Neural cell (in vitro differentiated cells): ENCODE results near the gene APH1B. TPM values are rescaled to one million over a fixed set of nuclear protein-coding genes. Genes with fewer than 3 reads are reported as not detected.

Experiments
- H2AFZ ChIP-seq: fragments of 200-600, 300-800 bp; sonication (generic), shearing (Covaris generic); 2 replicates; pipeline ENCODE4 v1.6.0; 2014; ENCODE audit warnings: low read depth, mild to moderate bottlenecking, antibody characterized with exemption, low read length, moderate library complexity
- H3F3A ChIP-seq: fragments of 200-600 bp; shearing (Covaris generic); 2 replicates; pipeline ENCODE4 v1.6.1; 2016; ENCODE audit warnings: mild to moderate bottlenecking, moderate library complexity, mixed read lengths, antibody characterized with exemption, low read length; ENCODE audit not compliant: insufficient read depth, poor library complexity, severe bottlenecking
- H3K27ac ChIP-seq: fragments of 200-600, 300-800 bp; sonication (generic), shearing (Covaris generic); 2 replicates; pipeline ENCODE4 v1.5.1; 2014; ENCODE audit warnings: mild to moderate bottlenecking, low read length, moderate library complexity
- H3K27me3 ChIP-seq: fragments of 300-800, 200-600 bp; sonication (generic), shearing (Covaris generic); 2 replicates; pipeline ENCODE4 v1.6.0; 2014; ENCODE audit warnings: mild to moderate bottlenecking, low read depth, low read length, moderate library complexity; ENCODE audit not compliant: insufficient read depth
- H3K36me3 ChIP-seq: fragments of 300-800, 200-600 bp; sonication (generic), shearing (Covaris generic); 2 replicates; pipeline ENCODE4 v1.5.1; 2014; ENCODE audit warnings: mild to moderate bottlenecking, antibody characterized with exemption, low read length, moderate library complexity; ENCODE audit not compliant: insufficient read depth
- H3K4me2 ChIP-seq: fragments of 300-800, 200-600 bp; sonication (generic), shearing (Covaris generic); 2 replicates; pipeline ENCODE4 v1.6.0; 2014; ENCODE audit warnings: mild to moderate bottlenecking, low read length
- H3K4me3 ChIP-seq: fragments of 300-800, 200-600 bp; sonication (generic), shearing (Covaris generic); 2 replicates; pipeline ENCODE4 v1.5.1; 2014; ENCODE audit warnings: mild to moderate bottlenecking, low read length, moderate library complexity
- H3K79me2 ChIP-seq: fragments of 200-600 bp; shearing (Covaris generic); replicated peaks from 2 replicates; pipeline ENCODE4 v1.6.0; 2014; ENCODE audit warnings: mild to moderate bottlenecking, low read length, moderate library complexity; ENCODE audit not compliant: insufficient read depth
- H3K9ac ChIP-seq: fragments of 300-800, 200-600 bp; sonication (generic), shearing (Covaris generic); 2 replicates; pipeline ENCODE4 v1.6.1; 2016; ENCODE audit warnings: mild to moderate bottlenecking, low read length, mixed read lengths
- H3K9me2 ChIP-seq: fragments of 200-600 bp; shearing (Covaris generic); 2 replicates; pipeline ENCODE4 v1.6.1; 2016; ENCODE audit warnings: mild to moderate bottlenecking, low read length, mixed read lengths; ENCODE audit not compliant: insufficient read depth
- H3K9me3 ChIP-seq: fragments of 200-600, 300-800 bp; sonication (generic), shearing (Covaris generic); 2 replicates; pipeline ENCODE4 v1.6.1; 2016; ENCODE audit warnings: mild to moderate bottlenecking, mixed run types, low read length, moderate library complexity, mixed read lengths
- H4K20me1 ChIP-seq: fragments of 200-600 bp; shearing (Covaris generic); 2 replicates; pipeline ENCODE4 v1.6.1; 2016; ENCODE audit warnings: mild to moderate bottlenecking, mixed run types; ENCODE audit not compliant: insufficient read depth
- CTCF ChIP-seq: fragments of 450-650 bp; IDR thresholded peaks from 2 replicates; pipeline ENCODE4 v1.5.1; 2014; ENCODE audit warnings: antibody characterized with exemption, mild to moderate bottlenecking, moderate library complexity; ENCODE audit not compliant: poor library complexity, severe bottlenecking
- EP300 ChIP-seq: fragments of 450-650 bp; conservative IDR thresholded peaks from 2 replicates; pipeline ENCODE4 v1.6.1; 2014; ENCODE audit warnings: antibody characterized with exemption, mild to moderate bottlenecking, moderate library complexity; ENCODE audit not compliant: poor library complexity, severe bottlenecking
- EZH2 ChIP-seq: fragments of 200-600, 300-800 bp; shearing (Covaris generic), sonication (generic); IDR thresholded peaks from 2 replicates; pipeline ENCODE4 v1.6.1; 2014; ENCODE audit warnings: antibody characterized with exemption, low read length, borderline replicate concordance, mild to moderate bottlenecking; ENCODE audit not compliant: insufficient read depth, poor library complexity, severe bottlenecking
- MXI1 ChIP-seq: fragments of 450-650 bp; conservative IDR thresholded peaks from 2 replicates; pipeline ENCODE4 v1.6.1; 2014; ENCODE audit warnings: antibody characterized with exemption, mild to moderate bottlenecking; ENCODE audit not compliant: poor library complexity, severe bottlenecking
- POLR2AphosphoS5 ChIP-seq: IDR thresholded peaks from 2 replicates; pipeline ENCODE4 v1.6.1; 2012
- RAD21 ChIP-seq: fragments of 450-650 bp; conservative IDR thresholded peaks from 2 replicates; pipeline ENCODE4 v1.6.1; 2014; ENCODE audit warnings: antibody characterized with exemption, mild to moderate bottlenecking, moderate library complexity
- SMC3 ChIP-seq: fragments of 450-650 bp; conservative IDR thresholded peaks from 2 replicates; pipeline ENCODE4 v1.6.1; 2014; ENCODE audit warnings: antibody characterized with exemption, mild to moderate bottlenecking, moderate library complexity; ENCODE audit not compliant: poor library complexity
- TAF1 ChIP-seq: IDR thresholded peaks from 2 replicates; pipeline ENCODE4 v1.6.1; 2012; ENCODE audit warnings: low read depth
- polyA plus RNA-seq: library from polyadenylated mRNA; depleted of rRNA; stranded (reverse); fragments of >200 nt; gene quantifications from 2 replicates; pipeline ENCODE4 v1.2.3, GENCODE V29; 2014
- TF ChIP-seq, protein P1 (sequence below): IDR thresholded peaks from 2 replicates; pipeline ENCODE4 v1.6.1; 2012; ENCODE audit warnings: borderline replicate concordance

APH1B gene
- polyA plus RNA-seq, 1 donor from 2014 or later, result 14.6 TPM

GRCh38 chr15:63243776-63244175 lies 33.6 kb upstream of the APH1B start:
- no peaks in the 10 kb centered on the region for H3K27me3 ChIP-seq
- H3K27ac ChIP-seq, result no peak overlapping the region
- peaks cover 30% of the 10 kb centered on the region for H3K79me2 ChIP-seq
- H3K9ac ChIP-seq, result no peak overlapping the region
- no peaks in the 10 kb centered on the region for H3F3A ChIP-seq
- TF ChIP-seq EP300 (no peak), TAF1 (no peak), POLR2AphosphoS5 (no peak), CTCF (no peak), MXI1 (no peak), EZH2 (no peak), SMC3 (no peak), RAD21 (no peak)
- TF ChIP-seq, protein P1, sequence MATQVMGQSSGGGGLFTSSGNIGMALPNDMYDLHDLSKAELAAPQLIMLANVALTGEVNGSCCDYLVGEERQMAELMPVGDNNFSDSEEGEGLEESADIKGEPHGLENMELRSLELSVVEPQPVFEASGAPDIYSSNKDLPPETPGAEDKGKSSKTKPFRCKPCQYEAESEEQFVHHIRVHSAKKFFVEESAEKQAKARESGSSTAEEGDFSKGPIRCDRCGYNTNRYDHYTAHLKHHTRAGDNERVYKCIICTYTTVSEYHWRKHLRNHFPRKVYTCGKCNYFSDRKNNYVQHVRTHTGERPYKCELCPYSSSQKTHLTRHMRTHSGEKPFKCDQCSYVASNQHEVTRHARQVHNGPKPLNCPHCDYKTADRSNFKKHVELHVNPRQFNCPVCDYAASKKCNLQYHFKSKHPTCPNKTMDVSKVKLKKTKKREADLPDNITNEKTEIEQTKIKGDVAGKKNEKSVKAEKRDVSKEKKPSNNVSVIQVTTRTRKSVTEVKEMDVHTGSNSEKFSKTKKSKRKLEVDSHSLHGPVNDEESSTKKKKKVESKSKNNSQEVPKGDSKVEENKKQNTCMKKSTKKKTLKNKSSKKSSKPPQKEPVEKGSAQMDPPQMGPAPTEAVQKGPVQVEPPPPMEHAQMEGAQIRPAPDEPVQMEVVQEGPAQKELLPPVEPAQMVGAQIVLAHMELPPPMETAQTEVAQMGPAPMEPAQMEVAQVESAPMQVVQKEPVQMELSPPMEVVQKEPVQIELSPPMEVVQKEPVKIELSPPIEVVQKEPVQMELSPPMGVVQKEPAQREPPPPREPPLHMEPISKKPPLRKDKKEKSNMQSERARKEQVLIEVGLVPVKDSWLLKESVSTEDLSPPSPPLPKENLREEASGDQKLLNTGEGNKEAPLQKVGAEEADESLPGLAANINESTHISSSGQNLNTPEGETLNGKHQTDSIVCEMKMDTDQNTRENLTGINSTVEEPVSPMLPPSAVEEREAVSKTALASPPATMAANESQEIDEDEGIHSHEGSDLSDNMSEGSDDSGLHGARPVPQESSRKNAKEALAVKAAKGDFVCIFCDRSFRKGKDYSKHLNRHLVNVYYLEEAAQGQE, result no peak
- H3K36me3 ChIP-seq, result peaks cover 6% of the 10 kb centered on the region
- no peak overlapping the region for H3K4me3 ChIP-seq
- H3K4me2 ChIP-seq, result no peak overlapping the region
- H3K9me3 ChIP-seq, result no peaks in the 10 kb centered on the region
- no peak overlapping the region for H2AFZ ChIP-seq
- no peaks in the 10 kb centered on the region for H4K20me1 ChIP-seq
- no peaks in the 10 kb centered on the region for H3K9me2 ChIP-seq

DNA sequence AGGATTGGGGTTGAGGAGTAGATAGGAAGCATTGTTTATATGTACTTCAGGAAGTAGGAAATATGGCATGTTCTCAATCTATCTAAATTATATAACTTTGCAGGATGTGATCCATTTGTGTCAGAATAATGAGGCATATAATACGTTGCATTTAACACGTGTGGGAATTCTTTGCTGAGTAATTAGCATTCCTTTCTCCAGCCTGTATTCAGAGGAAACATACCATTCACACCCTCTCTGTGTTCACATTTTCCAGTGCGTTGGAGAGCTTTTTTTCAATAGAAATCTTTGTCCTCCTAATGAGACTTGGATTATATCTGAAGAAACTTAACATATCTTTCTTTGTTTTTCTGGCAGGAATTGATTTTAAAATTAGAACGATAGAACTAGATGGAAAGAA lies 33.0 kb upstream of the APH1B start:
- Histone ChIP-seq H3K27me3 (no peaks in the 10 kb centered on the region), H3K9ac (no peak overlapping the region), H3K4me2 (no peak overlapping the region), H2AFZ (no peak overlapping the region), H4K20me1 (no peaks in the 10 kb centered on the region), H3K79me2 (peaks cover 26% of the 10 kb centered on the region), H3F3A (no peaks in the 10 kb centered on the region), H3K9me3 (no peaks in the 10 kb centered on the region), H3K4me3 (no peak overlapping the region), H3K9me2 (no peaks in the 10 kb centered on the region), H3K36me3 (peaks cover 6% of the 10 kb centered on the region), H3K27ac (no peak overlapping the region)
- TF ChIP-seq RAD21, result no peak
- TF ChIP-seq SMC3, result no peak
- TF ChIP-seq TAF1, result no peak
- TF ChIP-seq EP300, result no peak
- no peak for TF ChIP-seq EZH2
- TF ChIP-seq POLR2AphosphoS5, result no peak
- TF ChIP-seq, protein P1, result no peak
- TF ChIP-seq MXI1, result no peak
- TF ChIP-seq CTCF, result no peak
